ENCODE results near the gene F2RL1. TPM values are rescaled to one million over a fixed set of nuclear protein-coding genes. Genes with fewer than 3 reads are reported as not detected.

F2RL1 gene
- total and polyA plus RNA-seq, 2 of the 8 experiments (the other 6 are each of a cell fraction or from before 2014, with no cell fraction given): 23.2 to 26.6 TPM

GRCh38 chr5:76794871-76795270, 24.0 kb upstream of the F2RL1 start (continued):
- TF ChIP-seq RBBP5 (IDR thresholded peaks at IDR 0.05; ENCODE audit: borderline replicate concordance, low read depth, low read length): no peak
- TF ChIP-seq ZNF274 (IDR thresholded peaks at IDR 0.05; ENCODE audit: borderline replicate concordance, extremely low read depth, low read length): no peak
- no peak for TF ChIP-seq SUZ12 (IDR thresholded peaks at IDR 0.05; ENCODE audit: low read length)
